ENCODE measurements around the gene HPS5.

DNA sequence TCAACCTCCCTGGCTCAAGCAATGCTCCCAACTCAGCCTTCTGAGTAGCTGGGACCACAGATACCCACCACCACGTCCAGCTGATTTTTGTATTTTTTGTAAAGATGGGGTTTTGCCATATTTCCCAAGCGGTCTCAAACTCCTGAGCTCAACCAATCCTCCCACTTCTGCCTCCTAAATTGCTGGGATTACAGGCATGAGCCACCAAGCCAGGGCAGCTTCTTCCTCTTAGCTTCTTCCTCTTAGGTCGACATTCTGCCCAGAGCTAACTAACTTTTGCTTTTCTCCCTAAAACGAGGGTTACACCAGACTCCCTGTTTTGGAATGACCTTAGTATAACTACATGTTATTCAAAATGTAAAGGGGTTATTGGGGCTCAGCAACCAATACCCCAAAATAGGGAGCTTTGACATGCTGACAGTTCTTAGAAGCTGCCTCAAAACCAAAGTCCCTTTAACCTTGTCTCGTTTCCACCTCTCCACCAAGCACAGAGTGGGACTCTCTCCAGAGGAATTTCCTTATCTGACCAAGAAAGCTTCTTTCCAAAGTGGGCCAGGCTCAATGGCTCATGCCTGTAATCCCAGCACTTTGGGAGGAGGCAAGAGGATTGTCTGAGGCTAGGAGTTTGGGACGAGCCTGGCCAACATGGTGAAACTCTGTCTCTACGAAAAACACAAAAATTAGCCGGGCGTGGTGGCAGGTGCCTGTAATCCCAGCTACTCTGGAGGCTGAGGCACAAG is 7.0 kb downstream of the HPS5 start:
- no peak for TF ChIP-seq POLR2A (IDR thresholded peaks at IDR 0.05)
- TF ChIP-seq, protein P1, sequence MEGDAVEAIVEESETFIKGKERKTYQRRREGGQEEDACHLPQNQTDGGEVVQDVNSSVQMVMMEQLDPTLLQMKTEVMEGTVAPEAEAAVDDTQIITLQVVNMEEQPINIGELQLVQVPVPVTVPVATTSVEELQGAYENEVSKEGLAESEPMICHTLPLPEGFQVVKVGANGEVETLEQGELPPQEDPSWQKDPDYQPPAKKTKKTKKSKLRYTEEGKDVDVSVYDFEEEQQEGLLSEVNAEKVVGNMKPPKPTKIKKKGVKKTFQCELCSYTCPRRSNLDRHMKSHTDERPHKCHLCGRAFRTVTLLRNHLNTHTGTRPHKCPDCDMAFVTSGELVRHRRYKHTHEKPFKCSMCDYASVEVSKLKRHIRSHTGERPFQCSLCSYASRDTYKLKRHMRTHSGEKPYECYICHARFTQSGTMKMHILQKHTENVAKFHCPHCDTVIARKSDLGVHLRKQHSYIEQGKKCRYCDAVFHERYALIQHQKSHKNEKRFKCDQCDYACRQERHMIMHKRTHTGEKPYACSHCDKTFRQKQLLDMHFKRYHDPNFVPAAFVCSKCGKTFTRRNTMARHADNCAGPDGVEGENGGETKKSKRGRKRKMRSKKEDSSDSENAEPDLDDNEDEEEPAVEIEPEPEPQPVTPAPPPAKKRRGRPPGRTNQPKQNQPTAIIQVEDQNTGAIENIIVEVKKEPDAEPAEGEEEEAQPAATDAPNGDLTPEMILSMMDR (IDR thresholded peaks at IDR 0.05): no peak

Measured in esophagus squamous epithelium (tissue), 4 donors.